IMR-90 (cell line): ENCODE results near the gene GJB5. TPM values are rescaled to one million over a fixed set of nuclear protein-coding genes. Genes with fewer than 3 reads are reported as not detected.
"Not testable (repeated sequence)": the region's sequence is repeated elsewhere in the genome, so short reads cannot be mapped to it uniquely, and the experiment has no call there.

Experiments used
- ATAC-seq: fragments of 200-7000 bp; cut with Tn5 transposase; 2 replicates; pipeline ENCODE4 v1.9.1; 2020; ENCODE audit warnings: low read depth, mild to moderate bottlenecking, moderate library complexity
- BruUV-seq: library from RNA; stranded (reverse); fragments of 400-500 nt; replicated peaks from 2 replicates; lab custom pipeline; 2021; lab: Mats Ljungman, UMichigan
- CTCF ChIA-PET: fragments of 300-600 bp; formaldehyde crosslinking; extraction: SDS; loops from one replicate; lab custom pipeline; 2021; ENCODE audit warnings: antibody characterized with exemption; lab: Yijun Ruan, JAX
- POLR2A ChIA-PET: fragments of 300-600 bp; sonication (Branson Sonifier 250); formaldehyde crosslinking; loops from one replicate; lab custom pipeline; 2022; ENCODE audit warnings: antibody characterized with exemption; ENCODE audit not compliant: unreplicated experiment; lab: Charles Lee
- DNase-seq: peaks from one replicate; pipeline ENCODE4 v3.0.0; 2013
- H2AFZ ChIP-seq: replicated peaks from 2 replicates; pipeline ENCODE3; 2013; ENCODE audit warnings: low read length, mild to moderate bottlenecking; ENCODE audit not compliant: poor library complexity
- H2AK5ac ChIP-seq: 2 replicates; pipeline ENCODE4 v1.6.1; 2013; ENCODE audit warnings: low read depth, low read length, inconsistent platforms
- H2AK9ac ChIP-seq: replicated peaks from 2 replicates; pipeline ENCODE3; 2013; ENCODE audit warnings: mild to moderate bottlenecking, low read depth, low read length, moderate library complexity; ENCODE audit not compliant: poor library complexity
- H2BK120ac ChIP-seq: 2 replicates; pipeline ENCODE4 v1.6.1; 2013; ENCODE audit warnings: low read depth, low read length, inconsistent platforms
- H2BK15ac ChIP-seq: 3 replicates; pipeline ENCODE4 v1.6.1; 2013; ENCODE audit warnings: low read depth, low read length, inconsistent platforms
- H2BK20ac ChIP-seq: 2 replicates; pipeline ENCODE4 v1.6.1; 2013; ENCODE audit warnings: low read depth, mild to moderate bottlenecking, inconsistent platforms, low read length, moderate library complexity
- H2BK5ac ChIP-seq: 2 replicates; pipeline ENCODE4 v1.6.1; 2013; ENCODE audit warnings: mild to moderate bottlenecking, low read depth, low read length, inconsistent platforms; ENCODE audit not compliant: poor library complexity, severe bottlenecking
- H3K14ac ChIP-seq: replicated peaks from 2 replicates; pipeline ENCODE4 v1.6.1; 2013; ENCODE audit warnings: low read depth, low read length, inconsistent platforms
- H3K18ac ChIP-seq: 2 replicates; pipeline ENCODE4 v1.6.1; 2013; ENCODE audit warnings: low read depth, low read length, control low read depth
- H3K23ac ChIP-seq: 2 replicates; pipeline ENCODE4 v1.6.1; 2013; ENCODE audit warnings: low read depth, low read length, inconsistent platforms
- H3K27ac ChIP-seq: 2 replicates; pipeline ENCODE4 v1.5.1; 2013; ENCODE audit warnings: mild to moderate bottlenecking, control low read depth, low read length; ENCODE audit not compliant: insufficient read depth
- H3K27me3 ChIP-seq: 2 replicates; pipeline ENCODE4 v1.6.1; 2013; ENCODE audit warnings: low read length; ENCODE audit not compliant: control insufficient read depth, insufficient read depth
- H3K36me3 ChIP-seq: 2 replicates; pipeline ENCODE4 v1.6.1; 2013; ENCODE audit warnings: low read length, mixed read lengths; ENCODE audit not compliant: control insufficient read depth, insufficient read depth
- H3K4ac ChIP-seq: 2 replicates; pipeline ENCODE4 v1.6.1; 2013; ENCODE audit warnings: low read depth, low read length, inconsistent platforms
- H3K4me1 ChIP-seq: 2 replicates; pipeline ENCODE4 v1.6.1; 2013; ENCODE audit warnings: low read length, mixed read lengths; ENCODE audit not compliant: control insufficient read depth, insufficient read depth
- H3K4me2 ChIP-seq: 2 replicates; pipeline ENCODE4 v1.6.1; 2013; ENCODE audit warnings: low read depth, mild to moderate bottlenecking, control low read depth, low read length, moderate library complexity
- H3K4me3 ChIP-seq: 2 replicates; pipeline ENCODE4 v1.5.1; 2013; ENCODE audit warnings: low read depth, mild to moderate bottlenecking, control low read depth, low read length, moderate library complexity; ENCODE audit not compliant: insufficient read depth
- H3K56ac ChIP-seq: 2 replicates; pipeline ENCODE4 v1.6.1; 2013; ENCODE audit warnings: low read length, inconsistent platforms; ENCODE audit not compliant: insufficient read depth; ENCODE audit errors: extremely low read depth
- H3K79me1 ChIP-seq, 2 experiments: 2 replicates each; pipeline ENCODE4 v1.6.1; 2013; ENCODE audit warnings: low read length in 2 of 2, inconsistent platforms in 1 of 2, low read depth in 1 of 2
- H3K9ac ChIP-seq: 2 replicates; pipeline ENCODE4 v1.6.1; 2013; ENCODE audit warnings: low read depth, low read length, control low read depth
- H3K9me1 ChIP-seq: 2 replicates; pipeline ENCODE4 v1.6.1; 2013; ENCODE audit warnings: low read length, inconsistent platforms; ENCODE audit not compliant: insufficient read depth
- H3K9me3 ChIP-seq: 2 replicates; pipeline ENCODE4 v1.6.1; 2013; ENCODE audit warnings: low read length; ENCODE audit not compliant: control insufficient read depth, insufficient read depth
- H4K20me1 ChIP-seq: 2 replicates; pipeline ENCODE4 v1.6.1; 2013; ENCODE audit warnings: low read length, inconsistent platforms; ENCODE audit not compliant: insufficient read depth
- H4K5ac ChIP-seq: 2 replicates; pipeline ENCODE4 v1.6.1; 2013; ENCODE audit warnings: mild to moderate bottlenecking, low read depth, low read length, control low read depth
- H4K8ac ChIP-seq, 2 experiments: 2 replicates each; pipeline ENCODE4 v1.6.1; 2013; ENCODE audit warnings: low read depth in 2 of 2, low read length in 2 of 2, control low read depth in 1 of 2, inconsistent platforms in 1 of 2
- H4K91ac ChIP-seq: 2 replicates; pipeline ENCODE4 v1.6.1; 2013; ENCODE audit warnings: low read depth, low read length, inconsistent platforms; ENCODE audit not compliant: insufficient read depth
- MAFK ChIP-seq: IDR thresholded peaks from 2 replicates; pipeline ENCODE4 v1.6.1; 2012; ENCODE audit warnings: low read depth, low read length, improper control_type of control experiment
- WGBS, 2 experiments: methylation state at CpG; one replicate each; pipeline versions ENCODE4 v1.1.5 to v1.1.7; 2013; ENCODE audit warnings: missing lambda C conversion rate in 2 of 2; ENCODE audit not compliant: insufficient read length in 1 of 2; ENCODE audit errors: extremely low coverage in 2 of 2; 5-methylcytosine and 5-hydroxymethylcytosine counted together
- dilution Hi-C: fragments of 300-500 bp; cut with HindIII; formaldehyde crosslinking; loops from one replicate; pipeline ENCODE4 v1.14.3; 2018; ENCODE audit warnings: low sequenced_read_pairs; ENCODE audit not compliant: unreplicated experiment
- in situ Hi-C: fragments of 300-500 bp; cut with MboI; formaldehyde crosslinking; loops from 3 replicates; pipeline ENCODE4 v1.14.3; 2019; ENCODE audit warnings: low sequenced_read_pairs, inconsistent platforms, mixed read lengths
- intact Hi-C: fragments of 100-400 bp; cut with micrococcal nuclease; formaldehyde crosslinking; loops from 2 replicates; pipeline ENCODE4 v1.10.0; 2022
- polyA plus RNA-seq, 3 experiments: library from polyadenylated mRNA; depleted of rRNA; stranded (reverse); fragments of >200 nt; gene quantifications; 2 replicates each; pipeline ENCODE4 v1.2.3, GENCODE V29; 2012; ENCODE audit warnings: low replicate concordance in 1 of 3
- total RNA-seq: library from RNA; depleted of rRNA; stranded (reverse); fragments of >200 nt; gene quantifications from 2 replicates; pipeline ENCODE4 v1.2.3, GENCODE V29; 2012

Gene GJB5
- total and polyA plus RNA-seq, 2 of the 4 experiments (the other 2 are of a cell fraction), result 0.10 TPM; not detected in 1

DNA sequence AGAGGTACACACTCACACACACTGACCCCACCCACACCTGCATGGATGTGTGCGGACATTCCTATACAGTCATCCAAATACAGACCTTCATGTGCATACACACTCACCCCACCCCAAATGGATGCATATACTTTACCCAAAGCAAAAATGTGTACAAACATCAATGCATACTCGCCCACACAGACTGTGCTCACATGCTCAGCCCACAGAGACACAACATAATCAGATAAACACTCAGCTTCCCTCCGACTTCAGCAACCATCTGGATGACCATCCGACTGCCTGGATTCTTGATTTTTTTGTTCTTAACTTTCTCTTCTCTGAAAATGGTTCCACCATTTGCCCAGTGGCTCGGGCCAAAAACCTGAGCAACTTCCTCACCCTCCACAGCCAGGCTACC is 24.4 kb upstream of the GJB5 start:
- DNase-seq (no peak), ATAC-seq (no peak)
- H3K36me3 ChIP-seq, result no peaks in the 10 kb centered on the region
- no peaks in the 10 kb centered on the region for H3K4me1 ChIP-seq
- no peaks in the 10 kb centered on the region for H3K79me1 ChIP-seq
- H3K27me3 ChIP-seq, result no peaks in the 10 kb centered on the region
- peak overlapping the region; percentile 1 for H2AK9ac ChIP-seq
- dilution Hi-C loops (no loop called here), intact Hi-C loops (no loop called here), in situ Hi-C loops (no loop called here)
- H2AFZ ChIP-seq, result no peak overlapping the region
- ChIA-PET CTCF (no interaction called here), POLR2A (no interaction called here)
- H2BK20ac ChIP-seq, result no peak overlapping the region
- H3K9me1 ChIP-seq, result no peaks in the 10 kb centered on the region
- H3K18ac ChIP-seq, result no peak overlapping the region
- H3K14ac ChIP-seq, result no peak overlapping the region
- no peak overlapping the region for H2BK5ac ChIP-seq
- no peak overlapping the region for H2BK15ac ChIP-seq
- no peak for TF ChIP-seq MAFK
- no peak overlapping the region for H3K27ac ChIP-seq
- H4K5ac ChIP-seq, result no peak overlapping the region
- no peak overlapping the region for H2AK5ac ChIP-seq
- no peaks in the 10 kb centered on the region for H3K9me3 ChIP-seq
- H3K4me2 ChIP-seq, result no peak overlapping the region
- no peak overlapping the region for H4K91ac ChIP-seq
- H3K4ac ChIP-seq, result no peak overlapping the region
- no peak overlapping the region for H3K9ac ChIP-seq
- no peak overlapping the region for H2BK120ac ChIP-seq
- H4K20me1 ChIP-seq, result no peaks in the 10 kb centered on the region
- no peak overlapping the region for H4K8ac ChIP-seq
- no peak overlapping the region for H3K56ac ChIP-seq
- 26% methylated on average over 3 of the region's 5 CpGs; no CpG with 5 or more reads in 1 of the 2 experiments for WGBS, 2 experiments
- BruUV-seq, result no TSS peak
- H3K23ac ChIP-seq, result no peak overlapping the region
- no peak overlapping the region for H3K4me3 ChIP-seq

DNA sequence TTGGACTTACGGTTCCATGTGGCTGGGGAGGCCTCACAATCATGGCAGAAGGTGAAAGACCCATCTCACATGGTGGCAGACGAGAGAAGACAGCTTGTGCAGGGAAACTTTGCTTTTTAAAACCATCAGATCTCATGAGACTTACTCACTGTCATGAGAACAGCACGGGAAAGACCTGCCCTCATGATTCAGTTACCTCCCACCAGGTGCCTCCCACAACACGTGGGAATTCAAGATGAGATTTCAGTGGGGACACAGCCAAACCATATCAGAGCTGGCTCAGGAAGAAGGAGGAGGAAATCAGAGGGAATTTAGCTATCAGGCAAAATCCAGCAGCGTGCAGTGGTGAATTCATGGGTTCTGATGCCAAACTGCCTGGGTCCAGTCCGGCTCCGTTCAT is 22.0 kb upstream of the GJB5 start:
- H3K9ac ChIP-seq, H3K9me1 ChIP-seq, H3K23ac ChIP-seq, H2BK15ac ChIP-seq, H2AK5ac ChIP-seq, H3K56ac ChIP-seq, H2AK9ac ChIP-seq, H3K4ac ChIP-seq, in situ Hi-C loops, H3K27ac ChIP-seq, H3K4me3 ChIP-seq, intact Hi-C loops, ATAC-seq, dilution Hi-C loops, H3K79me1 ChIP-seq, H4K91ac ChIP-seq, H3K4me1 ChIP-seq, H2BK5ac ChIP-seq, H3K36me3 ChIP-seq, H3K27me3 ChIP-seq, H3K18ac ChIP-seq, H2BK120ac ChIP-seq, BruUV-seq, DNase-seq, H4K8ac ChIP-seq, H2BK20ac ChIP-seq, POLR2A ChIA-PET, H2AFZ ChIP-seq, H3K4me2 ChIP-seq, H3K9me3 ChIP-seq, H3K14ac ChIP-seq, H4K5ac ChIP-seq, H4K20me1 ChIP-seq: not testable (repeated sequence)
- CTCF ChIA-PET, result interaction anchor here (0.8 kb wide), 1 partner anchor 546 kb away, joined by 5 read pairs; no protein-coding TSS in a partner anchor
- 0% methylated on average over 1 of the region's 7 CpGs; no CpG with 5 or more reads in 1 of the 2 experiments for WGBS, 2 experiments
